RWPE1 (cell line): ENCODE data around the gene GRIFIN.

Source experiments
- CTCF ChIA-PET: fragments of 350-600 bp; sonication (Branson Sonifier 250); formaldehyde crosslinking; extraction: SDS; loops from one replicate; lab custom pipeline; 2021; lab: Yijun Ruan, JAX
- POLR2A ChIA-PET: fragments of 400-600 bp; formaldehyde crosslinking; extraction: SDS; loops from one replicate; lab custom pipeline; 2020; ENCODE audit warnings: antibody characterized with exemption; ENCODE audit not compliant: low non-redundant PET; lab: Yijun Ruan, JAX
- DNase-seq: peaks from one replicate; pipeline ENCODE4 v3.0.0; 2012; ENCODE audit warnings: low spot score
- H3K27ac ChIP-seq: fragments of 450-650 bp; 2 replicates; pipeline ENCODE4 v1.5.1; 2017
- CTCF ChIP-seq: fragments of 450-650 bp; conservative IDR thresholded peaks from 2 replicates; pipeline ENCODE4 v1.5.1; 2017; ENCODE audit warnings: low read depth, mild to moderate bottlenecking

GRIFIN gene

GRCh38 chr7:2512713-2513112 lies 36.5 kb upstream of the GRIFIN start:
- CTCF ChIA-PET: interaction anchor here (0.6 kb wide), 1 partner anchor 408 kb away, joined by 3 read pairs; no protein-coding TSS in a partner anchor
- peak overlapping the region; percentile 87; the same call in 1 of the 2 replicates for H3K27ac ChIP-seq
- no peak for TF ChIP-seq CTCF
- DNase-seq: no peak
- POLR2A ChIA-PET: no interaction called here

GRCh38 chr7:2512179-2512661 lies 36.0 kb upstream of the GRIFIN start:
- TF ChIP-seq CTCF: no peak
- DNase-seq: no peak
- POLR2A ChIA-PET: no interaction called here
- CTCF ChIA-PET: interaction anchor here (0.6 kb wide), 1 partner anchor 408 kb away, joined by 3 read pairs; no protein-coding TSS in a partner anchor
- peak overlapping the region; percentile 87; the same call in 1 of the 2 replicates for H3K27ac ChIP-seq

- ChIA-PET CTCF (no interaction called here), POLR2A (no interaction called here)
- H3K27ac ChIP-seq: peak overlapping the region; percentile 87; the same call in 1 of the 2 replicates
- no peak for TF ChIP-seq CTCF
- no peak for DNase-seq
Measured at GRCh38 chr7:2511769-2512168, 35.6 kb upstream of the GRIFIN start.

- POLR2A ChIA-PET: no interaction called here
- no peak for TF ChIP-seq CTCF
- peak overlapping the region; percentile 87 for H3K27ac ChIP-seq
- no peak for DNase-seq
- CTCF ChIA-PET: no interaction called here
Measured at GRCh38 chr7:2510909-2511768, 34.9 kb upstream of the GRIFIN start.

- CTCF ChIA-PET: no interaction called here
Measured at GRCh38 chr7:2510130-2510776, 34.1 kb upstream of the GRIFIN start.

More at GRCh38 chr7:2510130-2510776, 34.1 kb upstream of the GRIFIN start:
- peak overlapping the region; percentile 87 for H3K27ac ChIP-seq
- POLR2A ChIA-PET: interaction anchor here (1.1 kb wide), 1 partner anchor 9 kb away, joined by 3 read pairs; no protein-coding TSS in a partner anchor
- TF ChIP-seq CTCF: no peak
- no peak for DNase-seq
